Mesodermal cell (in vitro differentiated cells): Measurements from ENCODE around the gene CCDC30.

Experiments
- H3K27ac ChIP-seq: 2 replicates; pipeline ENCODE4 v1.7.0; 2013; ENCODE audit warnings: mild to moderate bottlenecking, low read depth, low read length, moderate library complexity; ENCODE audit not compliant: severe bottlenecking
- H3K36me3 ChIP-seq: 2 replicates; pipeline ENCODE4 v1.7.1; 2013; ENCODE audit warnings: mild to moderate bottlenecking, low read length, moderate library complexity; ENCODE audit not compliant: control insufficient read depth, insufficient read depth
- H3K4me1 ChIP-seq: one replicate; pipeline ENCODE4 v1.7.1; 2013; ENCODE audit warnings: mild to moderate bottlenecking, low read length; ENCODE audit not compliant: insufficient read depth, control insufficient read depth, poor library complexity, severe bottlenecking
- H3K4me3 ChIP-seq: 2 replicates; pipeline ENCODE4 v1.7.0; 2013; ENCODE audit warnings: low read length, control low read depth, mild to moderate bottlenecking; ENCODE audit not compliant: insufficient read depth, poor library complexity, severe bottlenecking; ENCODE audit errors: extremely low read depth
- H3K9me3 ChIP-seq: 2 replicates; pipeline ENCODE4 v1.7.1; 2013; ENCODE audit warnings: mild to moderate bottlenecking, low read length, moderate library complexity; ENCODE audit not compliant: control insufficient read depth
- WGBS, 2 experiments: methylation state at CpG; one replicate each; pipeline ENCODE4 v1.1.5; 2013; ENCODE audit warnings: missing lambda C conversion rate in 2 of 2; ENCODE audit not compliant: insufficient coverage in 2 of 2; 5-methylcytosine and 5-hydroxymethylcytosine counted together

CCDC30 gene

GRCh38 chr1:42657201-42657600, 194.1 kb downstream of the CCDC30 start:
- no peaks in the 10 kb centered on the region for H3K4me1 ChIP-seq
- H3K4me3 ChIP-seq, result peak overlapping the region; percentile 73
- H3K27ac ChIP-seq, result no peak overlapping the region
- H3K36me3 ChIP-seq, result peaks cover 24% of the 10 kb centered on the region
- WGBS, 2 experiments, result 86 to 96% methylated on average over 1 to 3 of the region's 5 CpGs
- no peaks in the 10 kb centered on the region for H3K9me3 ChIP-seq

DNA sequence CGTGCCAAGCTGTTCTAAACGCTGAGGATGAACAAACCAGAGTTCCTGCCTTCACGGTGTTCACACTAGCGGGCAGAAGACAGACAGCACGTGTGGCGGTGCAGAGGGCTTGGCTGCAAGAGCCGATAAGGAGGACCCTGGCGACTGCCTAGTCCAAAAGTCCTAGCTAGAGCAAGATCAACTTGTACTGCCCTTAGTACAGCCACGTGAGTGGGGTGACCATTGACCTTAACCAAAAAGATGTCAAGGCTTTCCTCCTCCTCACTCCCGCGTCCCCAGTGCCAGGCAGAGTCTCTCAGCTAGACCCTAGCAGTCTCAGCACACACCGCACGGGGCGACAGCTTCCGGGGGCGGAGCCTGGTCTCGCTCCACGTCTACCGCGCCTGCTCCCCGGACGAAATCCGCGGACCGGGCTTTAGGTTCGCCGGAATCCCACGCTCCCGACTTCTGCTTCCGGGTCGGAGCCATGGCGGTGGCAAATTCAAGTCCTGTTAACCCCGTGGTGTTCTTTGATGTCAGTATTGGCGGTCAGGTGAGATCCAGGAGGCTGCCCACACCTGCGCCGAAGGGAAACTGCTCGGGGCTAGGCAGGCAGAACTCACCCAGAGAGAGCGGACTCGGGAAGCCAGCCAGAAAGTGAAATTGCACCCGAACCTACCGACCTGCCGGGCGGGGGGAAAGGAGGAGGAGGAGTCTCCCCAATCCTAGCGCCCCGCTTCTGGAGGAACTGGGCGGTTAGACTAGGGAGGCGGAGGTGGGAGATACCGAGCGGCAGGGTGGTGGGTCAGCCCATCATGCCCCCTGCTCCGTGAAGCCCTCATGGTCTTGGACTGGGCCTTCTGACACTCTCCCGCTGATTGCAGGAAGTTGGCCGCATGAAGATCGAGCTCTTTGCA, 195.1 kb downstream of the CCDC30 start, which contains the start of gene PPIH:
Gene PPIH, plus strand, starts transcription at position 443 of the 896 bp plus-strand sequence. Its CDS starts 24 bp downstream, at position 467.
- Histone ChIP-seq H3K4me3 (peak within 1 kb of the TSS; percentile 73), H3K9me3 (no peaks in the 10 kb centered on the region), H3K36me3 (peaks cover 32% of the 10 kb centered on the region), H3K4me1 (no peaks in the 10 kb centered on the region), H3K27ac (peak within 1 kb of the TSS; percentile 60)
- 2 to 3% methylated on average over 43 to 48 of the region's 53 CpGs for WGBS, 2 experiments

DNA sequence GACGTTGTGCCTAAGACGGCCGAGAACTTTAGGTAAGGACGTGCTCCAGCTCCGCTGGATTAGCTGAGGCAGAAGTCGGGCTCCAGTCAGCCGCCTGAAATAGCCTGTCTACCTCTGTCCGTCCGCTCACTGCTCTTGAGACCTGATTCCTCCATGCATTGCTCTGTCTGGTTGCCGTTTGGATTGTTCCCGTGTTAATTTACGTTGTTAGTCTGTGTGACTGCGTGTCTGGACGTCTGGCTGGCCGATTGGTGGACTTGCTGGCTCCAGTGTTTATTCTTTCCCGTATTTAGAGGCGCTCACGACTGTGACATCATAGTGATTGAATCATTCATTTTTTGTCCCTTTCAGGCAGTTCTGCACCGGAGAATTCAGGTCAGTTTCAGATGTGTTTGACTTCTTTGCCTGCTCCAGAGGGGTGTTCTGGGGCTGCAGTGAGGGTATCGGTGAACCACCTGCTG, 195.8 kb downstream of the CCDC30 start:
- Histone ChIP-seq H3K36me3 (peaks cover 38% of the 10 kb centered on the region), H3K4me1 (no peaks in the 10 kb centered on the region), H3K9me3 (no peaks in the 10 kb centered on the region), H3K27ac (no peak overlapping the region), H3K4me3 (peak overlapping the region; percentile 73)
- WGBS, 2 experiments, result 6 to 7% methylated on average over 19 to 20 of the region's 20 CpGs

DNA sequence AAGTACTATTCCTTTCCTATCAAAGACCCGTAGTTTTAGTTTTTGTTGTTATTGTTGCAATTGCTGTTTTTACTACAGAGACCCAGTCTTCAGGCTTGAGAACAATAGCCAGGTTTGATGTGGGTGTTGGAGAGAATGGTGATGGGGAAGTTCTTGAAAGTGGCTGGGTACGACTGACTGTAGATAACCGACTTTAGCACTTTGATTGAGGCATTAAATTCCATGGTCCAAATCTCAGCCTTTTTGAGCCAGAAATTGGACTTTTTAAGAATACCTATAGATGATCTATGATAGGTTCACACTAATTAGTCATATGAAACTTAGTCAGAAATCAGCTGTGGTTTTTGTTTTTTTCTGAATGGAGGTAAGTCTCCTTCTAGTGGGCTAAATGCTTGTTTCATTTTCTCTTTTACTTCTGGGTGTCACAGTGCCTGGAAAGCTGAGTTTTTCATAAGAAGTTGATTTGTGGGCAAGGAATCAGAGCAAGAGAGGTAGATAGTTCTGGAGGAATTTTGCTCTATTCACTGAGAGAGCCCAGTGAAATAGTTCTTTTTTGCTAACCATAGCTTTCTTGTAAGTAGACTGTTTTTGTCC, 197.9 kb downstream of the CCDC30 start:
- no peaks in the 10 kb centered on the region for H3K4me1 ChIP-seq
- WGBS, 2 experiments, result 80% methylated on average over 1 of the region's 3 CpGs; no CpG with 5 or more reads in 1 of the 2 experiments
- peaks cover 59% of the 10 kb centered on the region for H3K36me3 ChIP-seq
- H3K9me3 ChIP-seq, result no peaks in the 10 kb centered on the region
- no peak overlapping the region for H3K27ac ChIP-seq
- no peak overlapping the region for H3K4me3 ChIP-seq

GRCh38 chr1:42669936-42670335, 206.8 kb downstream of the CCDC30 start:
- WGBS, 2 experiments, result 100% methylated on average over 2 of the region's 3 CpGs
- H3K4me3 ChIP-seq, result no peak overlapping the region
- peak overlapping the region; percentile 36 for H3K27ac ChIP-seq
- H3K4me1 ChIP-seq, result no peaks in the 10 kb centered on the region
- H3K9me3 ChIP-seq, result no peaks in the 10 kb centered on the region
- H3K36me3 ChIP-seq, result peaks cover 93% of the 10 kb centered on the region

GRCh38 chr1:42670425-42670824, 207.3 kb downstream of the CCDC30 start:
- Histone ChIP-seq H3K9me3 (no peaks in the 10 kb centered on the region), H3K36me3 (peaks cover 92% of the 10 kb centered on the region)
- WGBS, 2 experiments, result 80 to 100% methylated on average over 1 to 2 of the region's 4 CpGs

GRCh38 chr1:42674214-42674613, 211.1 kb downstream of the CCDC30 start:
- Histone ChIP-seq H3K4me1 (no peaks in the 10 kb centered on the region), H3K9me3 (no peaks in the 10 kb centered on the region), H3K36me3 (peaks cover 62% of the 10 kb centered on the region), H3K27ac (no peak overlapping the region), H3K4me3 (no peak overlapping the region)

More at GRCh38 chr1:42670425-42670824, 207.3 kb downstream of the CCDC30 start:
- Histone ChIP-seq H3K4me3 (no peak overlapping the region), H3K4me1 (no peaks in the 10 kb centered on the region), H3K27ac (peak overlapping the region; percentile 36)

GRCh38 chr1:42674682-42675081, 211.6 kb downstream of the CCDC30 start:
- no peak overlapping the region for H3K27ac ChIP-seq
- no CpG with 5 or more reads among the region's 1 CpG for WGBS, 2 experiments
- no peaks in the 10 kb centered on the region for H3K4me1 ChIP-seq
- H3K9me3 ChIP-seq, result no peaks in the 10 kb centered on the region
- no peak overlapping the region for H3K4me3 ChIP-seq
- peaks cover 59% of the 10 kb centered on the region for H3K36me3 ChIP-seq

DNA sequence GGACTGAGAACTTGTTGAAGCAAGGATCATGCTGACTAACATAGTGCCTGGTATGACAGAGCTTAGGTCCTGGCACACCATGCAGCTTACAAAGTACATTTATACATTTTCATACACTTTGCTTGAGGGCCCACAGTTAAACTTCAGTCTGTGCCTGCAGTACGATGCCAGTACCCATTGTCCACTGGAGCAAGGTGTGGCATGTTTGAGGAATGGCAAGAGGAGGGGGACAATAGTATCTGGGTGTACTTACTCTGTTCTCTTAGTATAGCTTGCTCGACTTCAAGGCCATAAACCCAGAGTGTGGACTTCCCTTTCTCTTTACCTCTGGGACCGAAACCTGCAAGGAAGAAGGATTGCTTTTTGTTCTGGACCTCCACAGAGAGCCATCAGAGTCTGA, 212.4 kb downstream of the CCDC30 start:
- Histone ChIP-seq H3K4me3 (no peak overlapping the region), H3K36me3 (peaks cover 52% of the 10 kb centered on the region), H3K9me3 (no peaks in the 10 kb centered on the region), H3K27ac (no peak overlapping the region), H3K4me1 (no peaks in the 10 kb centered on the region)
- WGBS, 2 experiments, result 93 to 94% methylated on average over 3 of the region's 3 CpGs

DNA sequence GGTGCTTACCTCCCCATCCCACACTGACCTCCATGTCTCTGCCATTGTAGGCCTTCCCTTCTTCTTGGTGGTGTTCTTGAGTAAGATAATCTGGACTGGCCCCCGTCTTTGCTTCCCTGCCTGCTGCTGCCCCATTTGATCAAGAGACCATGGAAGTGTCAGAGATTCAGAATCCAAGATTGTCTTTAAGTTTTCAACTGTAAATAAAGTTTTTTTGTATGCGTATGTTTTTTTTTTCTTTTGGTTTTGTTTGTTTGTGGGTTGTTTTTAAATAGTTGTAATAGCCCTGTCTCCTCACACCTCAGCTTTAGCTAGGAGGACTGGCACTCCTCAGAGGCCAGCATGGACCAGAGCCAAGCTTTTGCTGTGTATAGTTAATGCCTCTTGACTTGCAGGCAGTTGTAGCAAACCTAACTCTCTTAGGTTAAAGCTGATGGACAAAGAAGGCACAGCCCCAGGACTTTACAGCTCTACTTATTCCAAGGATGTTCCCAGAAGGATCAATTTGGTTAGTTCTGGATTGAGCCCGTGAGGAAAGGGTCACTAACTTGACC, 213.5 kb downstream of the CCDC30 start:
- H3K4me1 ChIP-seq, result no peaks in the 10 kb centered on the region
- peaks cover 41% of the 10 kb centered on the region for H3K36me3 ChIP-seq
- H3K9me3 ChIP-seq, result no peaks in the 10 kb centered on the region
- H3K27ac ChIP-seq, result no peak overlapping the region
- 88 to 93% methylated on average over 1 to 3 of the region's 3 CpGs for WGBS, 2 experiments
- no peak overlapping the region for H3K4me3 ChIP-seq
